MM.1S (cell line): ENCODE measurements around the gene AGPAT2.

Source experiments
- EZH2 ChIP-seq: fragments of 300-600 bp; sonication (generic); optimal IDR thresholded peaks from 2 replicates; pipeline ENCODE3; 2017; ENCODE audit warnings: low read depth, mild to moderate bottlenecking, antibody characterized with exemption, low read length, mixed read lengths
- EZH2phosphoT487 ChIP-seq: fragments of 300-600 bp; sonication (generic); IDR thresholded peaks from 2 replicates; pipeline ENCODE4 v1.6.1; 2018; ENCODE audit warnings: antibody characterized with exemption, low read length
- TF ChIP-seq, protein P1 (sequence below): fragments of 300-600 bp; sonication (generic); IDR thresholded peaks from 2 replicates; pipeline ENCODE4 v1.5.1; 2016; ENCODE audit warnings: antibody characterized with exemption, low read length, mixed read lengths

DNA sequence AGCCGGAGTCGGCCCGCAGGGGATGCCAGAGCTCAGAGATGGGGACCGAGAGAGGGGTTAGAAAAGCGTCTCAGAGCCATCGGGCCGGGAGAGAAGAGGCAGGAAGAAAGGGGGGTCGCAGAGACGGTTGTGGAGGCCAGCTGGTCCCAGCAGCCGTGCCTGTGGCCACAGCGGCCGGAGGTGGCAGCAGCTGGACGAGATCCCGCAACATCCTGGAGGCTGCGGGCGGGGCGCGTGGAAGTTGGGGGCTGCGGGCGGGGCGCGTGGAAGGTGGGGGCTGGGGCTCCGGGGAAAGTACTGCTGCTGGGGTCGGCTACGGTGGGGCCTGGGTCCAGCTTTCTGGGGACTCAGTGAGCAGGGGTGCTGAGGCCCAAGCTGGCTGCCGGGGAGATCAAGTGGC, 59.0 kb downstream of the AGPAT2 start:
- TF ChIP-seq EZH2, result no peak
- TF ChIP-seq, protein P1, sequence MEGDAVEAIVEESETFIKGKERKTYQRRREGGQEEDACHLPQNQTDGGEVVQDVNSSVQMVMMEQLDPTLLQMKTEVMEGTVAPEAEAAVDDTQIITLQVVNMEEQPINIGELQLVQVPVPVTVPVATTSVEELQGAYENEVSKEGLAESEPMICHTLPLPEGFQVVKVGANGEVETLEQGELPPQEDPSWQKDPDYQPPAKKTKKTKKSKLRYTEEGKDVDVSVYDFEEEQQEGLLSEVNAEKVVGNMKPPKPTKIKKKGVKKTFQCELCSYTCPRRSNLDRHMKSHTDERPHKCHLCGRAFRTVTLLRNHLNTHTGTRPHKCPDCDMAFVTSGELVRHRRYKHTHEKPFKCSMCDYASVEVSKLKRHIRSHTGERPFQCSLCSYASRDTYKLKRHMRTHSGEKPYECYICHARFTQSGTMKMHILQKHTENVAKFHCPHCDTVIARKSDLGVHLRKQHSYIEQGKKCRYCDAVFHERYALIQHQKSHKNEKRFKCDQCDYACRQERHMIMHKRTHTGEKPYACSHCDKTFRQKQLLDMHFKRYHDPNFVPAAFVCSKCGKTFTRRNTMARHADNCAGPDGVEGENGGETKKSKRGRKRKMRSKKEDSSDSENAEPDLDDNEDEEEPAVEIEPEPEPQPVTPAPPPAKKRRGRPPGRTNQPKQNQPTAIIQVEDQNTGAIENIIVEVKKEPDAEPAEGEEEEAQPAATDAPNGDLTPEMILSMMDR, result no peak
- no peak for TF ChIP-seq EZH2phosphoT487
